ENCODE measurements around the gene STX11.

Gene STX11

GRCh38 chr6:144215932-144216667, 65.8 kb downstream of the STX11 start:
- DNase-seq, result peak; percentile 93 to 97 (median 96)

- DNase-seq, result peak in 2 of 4 experiments; percentile 90
Observed at GRCh38 chr6:144216668-144217218, 66.4 kb downstream of the STX11 start.

- peak in 1 of 4 experiments; percentile 4 for DNase-seq
Observed at GRCh38 chr6:144217264-144217663, 66.9 kb downstream of the STX11 start.

- DNase-seq, result no peak
Observed at GRCh38 chr6:144217797-144218196, 67.5 kb downstream of the STX11 start.

- DNase-seq, result peak; percentile 18 to 84 (median 58)
Observed at GRCh38 chr6:144219056-144219685, 68.9 kb downstream of the STX11 start.

GRCh38 chr6:144220031-144220790, 69.9 kb downstream of the STX11 start:
- DNase-seq, result no peak

GRCh38 chr6:144223686-144224085, 73.4 kb downstream of the STX11 start:
- DNase-seq, result no peak

- no peak for DNase-seq
Observed at GRCh38 chr6:144231721-144232120, 81.4 kb downstream of the STX11 start.

GRCh38 chr6:144232176-144232831, 82.0 kb downstream of the STX11 start:
- no peak for DNase-seq

GRCh38 chr6:144232832-144233230, 82.5 kb downstream of the STX11 start:
- DNase-seq, result no peak

GRCh38 chr6:144234399-144234798, 84.1 kb downstream of the STX11 start:
- no peak for DNase-seq

- DNase-seq, result no peak
Observed at GRCh38 chr6:144234935-144235334, 84.6 kb downstream of the STX11 start.

Data from suppressor macrophage (primary cell).